Sciatic nerve (tissue), 2 donors: ENCODE results near the gene COX7A2. TPM values are rescaled to one million over a fixed set of nuclear protein-coding genes. Genes with fewer than 3 reads are reported as not detected.

ENCODE experiments used
- ATAC-seq: fragments of 200-7000 bp; cut with Tn5 transposase; one replicate; pipeline ENCODE4 v1.9.1; 2020; ENCODE audit warnings: mild to moderate bottlenecking, moderate library complexity
- DNase-seq: peaks from one replicate; pipeline ENCODE4 v3.0.0-alpha.2; 2020; ENCODE audit warnings: low spot score
- intact Hi-C: fragments of 100-400 bp; cut with DNase I; formaldehyde crosslinking; loops from one replicate; pipeline ENCODE4 v1.14.2; 2022
- total RNA-seq: library from RNA; stranded (reverse); fragmentation: NEBNext Ultra II Directional; extraction: Animal tissue kit (Norgen Biotek cat#: 25700); gene quantifications from one replicate; pipeline ENCODE4 v1.2.1, GENCODE V29; 2021
- donor health status: DM: no; HTN: no; CAD: no.
- donor health status: DM: no; HTN: no; CAD: no.

The COX7A2 gene
- total RNA-seq, 1 donor from 2014 or later = 223 TPM

DNA sequence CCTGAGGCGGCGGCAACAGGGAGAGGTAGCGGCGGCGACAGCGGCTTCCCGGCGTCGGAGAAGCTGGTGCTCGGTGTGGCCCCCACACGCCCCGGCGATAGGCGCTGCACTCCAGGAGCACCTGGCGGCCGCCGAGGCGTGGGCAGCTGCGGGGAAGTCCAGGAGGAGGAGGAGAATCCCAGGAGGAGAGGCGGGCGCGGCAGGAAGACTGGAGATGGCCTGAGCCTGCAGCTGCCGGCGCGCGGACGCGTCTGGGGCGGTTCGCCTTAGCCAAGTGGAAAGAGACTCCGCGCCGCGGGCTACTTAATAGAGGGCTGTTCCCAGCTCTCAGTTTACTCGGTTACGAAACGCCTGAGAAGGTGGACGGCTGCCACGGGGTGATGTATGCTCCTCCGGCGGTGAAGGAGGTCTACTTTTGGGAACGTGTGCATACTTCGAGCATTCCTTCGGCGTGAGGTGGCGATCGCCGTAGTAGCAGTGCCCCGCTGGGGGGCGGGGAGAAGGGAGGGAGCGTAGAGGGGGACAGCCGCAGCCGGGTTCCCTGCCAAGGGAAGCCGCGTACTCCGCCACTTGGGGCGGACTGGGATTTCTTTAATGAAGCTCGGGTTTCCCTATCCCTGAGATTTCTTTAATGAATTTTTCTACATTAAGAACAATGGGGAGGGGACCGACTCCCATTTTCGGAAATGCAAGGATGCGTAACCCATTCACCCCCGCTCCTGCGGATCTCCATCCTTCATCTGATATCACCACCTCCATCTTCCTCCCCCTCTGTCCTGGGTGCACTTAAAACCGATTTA lies 37.6 kb downstream of the COX7A2 start, which contains the start of gene COL12A1:
TSS of gene COL12A1 (minus strand) at position 278 of the 800 bp plus-strand sequence. CDS start 3,261 bp downstream, outside the sequence.
- DNase-seq (peak; percentile 96), ATAC-seq (peak; percentile 82)
- intact Hi-C loops = loop anchor here (5.0 to 10.0 kb wide), 2 partner anchors 791 to 1114 kb away; no protein-coding TSS in a partner anchor

DNA sequence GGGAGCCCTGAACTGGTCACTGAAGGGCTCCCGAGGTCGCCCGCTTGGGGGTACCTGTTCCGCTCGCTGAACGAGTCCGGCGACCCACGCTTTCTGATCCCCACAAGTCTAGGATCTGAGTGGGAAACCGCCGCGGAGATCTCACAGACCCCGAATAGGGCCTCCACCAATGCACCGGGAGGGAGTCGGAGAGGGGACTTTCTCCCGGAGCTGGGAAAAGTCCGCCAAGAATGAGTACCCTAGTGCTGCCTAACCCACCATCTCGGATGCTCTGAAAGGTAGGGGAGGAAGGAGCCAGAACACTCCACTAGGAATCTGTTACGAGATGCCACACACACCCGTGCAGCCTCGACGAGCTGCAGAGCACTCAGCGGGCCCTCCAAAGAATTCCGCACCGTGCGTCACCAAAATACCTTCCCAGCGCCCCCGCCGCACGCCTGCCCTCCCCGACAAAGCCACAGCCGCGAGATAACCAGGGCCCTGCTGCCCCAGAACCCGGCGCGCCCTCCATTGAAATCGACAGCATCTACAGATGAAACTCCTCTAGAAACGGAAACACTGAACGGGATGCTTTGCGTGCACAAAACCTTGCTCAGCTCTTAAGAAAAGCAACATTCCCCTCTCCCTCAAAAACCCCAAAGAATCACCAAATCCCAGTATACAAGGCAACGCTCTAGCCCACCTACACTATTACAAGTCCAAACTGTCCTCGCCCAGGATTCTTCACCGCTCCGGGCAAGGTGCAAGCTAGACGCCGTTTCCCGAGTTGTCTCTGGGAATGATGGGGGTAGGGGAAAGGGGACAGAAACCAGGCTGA lies 38.4 kb downstream of the COX7A2 start:
- DNase-seq (peak; percentile 77), ATAC-seq (peak; percentile 21)
- intact Hi-C loops = loop anchor here (5.0 to 10.0 kb wide), 2 partner anchors 790 to 1113 kb away; no protein-coding TSS in a partner anchor

DNA sequence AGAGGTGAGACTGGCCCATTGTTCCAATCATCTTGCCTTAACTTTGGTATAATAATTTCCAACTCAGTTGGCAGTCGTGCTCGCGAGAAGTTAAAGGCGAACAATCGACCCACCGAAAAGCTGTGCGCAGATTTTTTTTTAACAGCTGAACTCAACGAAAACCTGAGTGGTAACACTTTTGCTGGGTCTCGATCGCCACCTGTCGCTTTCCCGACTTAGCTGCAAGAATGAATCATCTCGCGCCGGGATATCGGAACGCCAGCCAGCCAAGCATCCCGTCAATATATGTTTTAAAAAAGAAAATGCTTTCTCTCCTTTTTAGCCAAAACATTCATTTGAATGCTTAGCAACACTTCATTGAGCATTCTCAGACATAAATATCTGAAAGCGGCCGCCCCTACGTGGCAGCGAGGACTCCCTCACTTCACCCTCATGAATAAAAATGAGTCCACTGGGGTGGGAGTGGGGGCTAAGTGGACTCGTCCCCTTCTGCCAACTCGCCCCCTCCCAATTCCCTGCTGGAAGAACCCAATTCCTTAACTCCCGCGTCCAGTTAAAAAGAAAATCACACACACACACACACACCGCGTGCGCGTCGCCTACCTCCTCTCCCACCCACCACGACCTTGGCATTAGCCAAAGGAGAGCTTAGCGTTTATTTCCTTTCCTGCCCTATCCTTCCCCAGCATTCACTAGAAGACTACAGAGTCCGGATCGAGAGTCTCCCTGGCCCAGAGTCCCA lies 39.2 kb downstream of the COX7A2 start:
- DNase-seq (peak; percentile 88), ATAC-seq (peak; percentile 14)
- intact Hi-C loops = loop anchor here (10.0 kb wide), 1 partner anchor 790 kb away; no protein-coding TSS in a partner anchor

DNA sequence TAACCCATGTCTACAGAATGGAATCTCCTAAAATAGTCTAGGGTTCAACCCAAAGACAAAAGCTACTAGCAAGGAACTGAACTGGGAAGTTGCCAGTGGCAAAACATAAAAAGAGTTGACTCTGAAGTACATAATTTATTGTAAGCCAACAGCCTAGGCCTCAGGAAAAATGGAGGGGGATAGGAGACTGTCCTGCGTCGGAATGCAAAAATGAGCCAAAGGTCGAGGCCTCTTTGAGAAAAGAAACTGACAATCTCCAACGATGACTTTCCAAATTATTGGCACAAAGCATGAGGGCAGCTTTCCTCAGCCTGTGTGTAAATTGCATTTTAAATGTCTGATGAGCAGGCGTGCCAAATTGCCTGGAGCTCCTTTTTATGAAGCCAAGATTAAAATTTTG lies 39.9 kb downstream of the COX7A2 start:
- intact Hi-C loops = loop anchor here (10.0 kb wide), 1 partner anchor 789 kb away; no protein-coding TSS in a partner anchor
- DNase-seq (no peak), ATAC-seq (no peak)

DNA sequence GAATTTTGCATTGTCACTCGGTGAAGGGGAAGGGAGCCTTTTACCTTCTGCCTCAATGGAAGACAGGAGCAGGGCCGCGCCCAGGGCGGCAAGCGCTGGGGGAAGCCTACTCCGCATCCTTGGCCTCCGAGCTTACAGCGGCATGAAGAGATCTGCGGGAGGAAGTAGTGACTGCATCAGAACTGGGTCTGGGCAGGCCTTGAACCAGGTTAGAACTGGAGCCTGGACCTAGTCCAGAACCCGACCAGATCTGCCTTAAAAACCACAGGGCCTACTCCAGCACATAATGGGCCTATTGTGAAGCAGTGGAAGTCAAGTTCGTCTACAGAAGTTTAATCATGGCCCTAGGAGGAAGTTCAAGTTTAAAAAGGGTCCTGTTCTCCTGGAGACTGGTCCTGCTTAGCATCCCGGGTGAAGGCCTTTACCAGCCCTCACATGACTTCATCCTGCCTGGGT lies 40.9 kb downstream of the COX7A2 start:
- ATAC-seq (no peak), DNase-seq (no peak)
- intact Hi-C loops = loop anchor here (10.0 kb wide), 1 partner anchor 788 kb away; no protein-coding TSS in a partner anchor

DNA sequence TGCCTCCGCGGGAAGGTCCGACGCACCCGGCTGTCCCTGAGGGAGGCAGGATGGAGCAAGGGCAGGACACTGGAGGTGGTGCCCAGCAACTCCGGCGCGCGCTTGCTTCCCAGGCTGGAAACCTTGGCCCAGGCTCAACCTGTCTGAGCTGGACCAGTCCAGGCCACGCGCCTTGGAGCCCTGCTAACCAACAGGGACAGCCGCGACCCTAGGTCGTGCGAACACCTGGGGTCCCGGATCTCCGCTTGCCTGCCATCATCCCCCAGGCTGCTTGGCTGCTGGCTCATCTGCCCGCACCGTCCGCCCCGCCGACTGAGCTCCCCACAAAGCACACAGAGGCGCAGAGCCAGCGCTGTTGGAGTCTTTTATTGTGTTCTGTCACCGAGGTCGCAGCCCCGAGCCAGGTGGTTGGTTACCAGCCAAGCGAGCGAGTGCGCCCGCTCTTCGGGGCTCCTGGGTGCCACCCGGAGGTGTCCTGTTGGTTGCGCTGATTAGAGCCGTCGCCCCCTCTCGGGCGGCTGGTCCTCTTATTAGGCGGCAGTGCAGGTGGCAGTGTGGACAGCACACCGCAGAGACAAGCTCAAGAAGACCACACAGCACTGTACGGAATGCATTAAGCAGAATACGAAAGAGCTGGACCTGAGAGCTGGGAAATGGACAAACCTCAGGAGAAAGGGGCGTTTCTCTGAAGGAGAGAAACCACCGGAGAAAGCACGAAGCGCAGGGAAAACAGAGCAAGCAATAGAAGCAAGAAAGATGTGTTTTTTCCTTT lies 41.5 kb downstream of the COX7A2 start:
- DNase-seq (peak; percentile 72), ATAC-seq (peak; percentile 20)
- intact Hi-C loops = loop anchor here (10.0 kb wide), 1 partner anchor 787 kb away; no protein-coding TSS in a partner anchor

DNA sequence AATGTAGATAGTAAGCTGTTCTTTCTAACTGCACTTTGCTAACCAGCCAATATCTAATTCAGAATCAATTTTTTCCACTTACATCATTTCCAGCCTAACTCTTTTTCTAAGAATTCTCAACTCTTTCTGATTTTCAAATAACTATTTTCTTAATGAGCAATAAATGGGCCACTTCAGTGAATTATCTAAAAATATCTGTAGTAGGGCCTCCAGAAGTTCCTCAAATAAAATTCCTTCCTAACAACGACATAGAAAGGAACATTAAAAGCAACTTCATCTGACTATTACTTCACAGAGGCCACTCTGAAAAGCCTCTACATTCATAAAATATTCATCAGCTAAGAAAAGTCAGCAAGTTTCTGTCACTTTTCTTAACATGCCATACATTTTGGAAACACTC lies 42.6 kb downstream of the COX7A2 start:
- ATAC-seq = no peak
- no peak for DNase-seq
- intact Hi-C loops = loop anchor here (10.0 kb wide), 1 partner anchor 786 kb away; no protein-coding TSS in a partner anchor

DNA sequence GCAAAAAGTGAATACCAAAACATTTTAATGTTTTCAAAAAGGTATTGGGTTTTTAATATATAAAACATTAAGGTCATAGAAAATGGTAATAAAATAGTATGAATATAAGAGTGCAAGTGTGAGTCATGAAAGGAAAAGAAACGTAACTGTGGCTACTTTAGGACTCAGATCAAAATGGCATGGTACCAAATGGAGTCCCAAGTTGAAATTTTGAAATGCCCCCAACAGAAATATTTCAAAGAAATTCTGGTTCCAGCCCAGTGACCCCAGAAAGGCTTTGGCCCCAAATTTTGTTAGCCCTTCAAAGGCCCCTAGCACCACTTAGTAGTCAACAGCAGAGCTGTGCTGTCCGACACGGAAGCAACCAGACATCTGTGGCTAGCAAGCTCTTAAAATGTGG lies 43.7 kb downstream of the COX7A2 start:
- intact Hi-C loops = loop anchor here (10.0 kb wide), 1 partner anchor 785 kb away; no protein-coding TSS in a partner anchor
- no peak for DNase-seq
- peak; percentile 21 for ATAC-seq

DNA sequence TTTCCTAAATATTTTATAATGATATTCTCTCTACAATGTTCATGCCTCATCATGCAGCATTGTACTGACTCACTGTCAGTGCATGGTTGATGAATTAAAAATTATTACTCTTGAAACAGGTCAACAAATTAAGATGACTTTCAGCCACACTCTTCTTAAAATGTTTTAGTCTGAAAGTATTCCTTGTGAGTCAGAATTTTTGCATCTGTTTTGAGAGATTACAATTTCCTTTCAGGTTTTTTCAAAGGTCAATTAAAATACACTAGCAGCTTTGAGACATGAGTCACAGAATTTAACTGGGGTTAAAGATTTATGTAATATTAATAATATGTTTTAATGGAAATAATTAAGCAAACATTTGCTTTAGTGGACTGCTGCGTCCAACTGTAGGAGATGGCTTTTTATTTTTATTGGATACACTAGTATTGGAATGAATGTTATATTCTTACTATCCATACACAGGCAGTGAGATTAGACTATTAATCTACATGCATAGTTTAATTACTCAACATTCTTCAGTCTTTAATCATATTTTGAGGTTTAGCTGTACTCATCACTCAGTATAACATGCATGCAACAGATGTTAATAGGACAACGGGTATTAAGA lies 47.4 kb downstream of the COX7A2 start:
- no peak for DNase-seq
- intact Hi-C loops = no loop called here
- no peak for ATAC-seq

DNA sequence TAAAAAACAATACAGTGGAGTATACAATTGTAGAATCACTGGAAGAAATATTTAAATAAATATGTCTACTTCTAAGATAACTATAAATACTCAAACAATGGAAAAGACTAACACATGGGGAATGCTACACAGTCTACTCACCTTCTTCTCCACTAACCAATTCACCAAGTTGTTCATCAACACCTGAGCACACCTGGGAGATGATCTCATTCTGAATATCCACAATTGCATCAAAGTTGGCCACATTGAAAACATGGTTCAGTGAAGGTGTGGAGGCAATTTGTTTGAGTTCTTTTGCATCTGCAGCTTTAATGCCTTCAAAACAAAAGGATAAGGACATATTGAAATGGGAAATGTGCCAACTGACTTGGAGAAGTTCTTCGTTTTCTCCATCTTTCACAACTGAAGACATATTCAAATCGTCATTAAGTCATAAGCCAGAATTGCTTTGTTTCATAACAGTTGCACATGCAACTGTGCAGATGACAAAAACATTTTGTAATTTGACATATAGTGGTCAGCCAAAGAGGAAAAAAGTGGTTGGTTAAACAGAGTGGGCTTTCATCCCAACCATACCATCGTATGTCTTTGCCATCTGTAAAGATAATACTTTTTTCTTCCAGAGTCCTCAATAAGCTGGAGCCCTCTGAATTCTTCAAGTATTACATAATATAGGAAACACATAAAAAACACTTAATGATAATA lies 55.2 kb downstream of the COX7A2 start:
- ATAC-seq = no peak
- intact Hi-C loops = no loop called here
- DNase-seq = no peak

Other genes starting within 250 kb of the COX7A2 start
- gene COL12A1, start 37.7 kb downstream of the COX7A2 start, total RNA-seq = 275 TPM
- gene TMEM30A, start 41.0 kb upstream of the COX7A2 start, total RNA-seq = 104 TPM
- gene FILIP1, start 250.0 kb upstream of the COX7A2 start, total RNA-seq = 40.2 TPM